ENCODE measurements around the gene SAP130. TPM values are rescaled to one million over a fixed set of nuclear protein-coding genes. Genes with fewer than 3 reads are reported as not detected.

SAP130 gene
- total RNA-seq, 2 experiments from 2014 or later: 28.2 to 35.8 TPM

- Mint-ChIP-seq H3K4me3 (no peak overlapping the region), H3K27me3 (no peaks in the 10 kb centered on the region), H3K27ac (no peak overlapping the region), H3K9me3 (ENCODE audit: low read depth) (no peaks in the 10 kb centered on the region), H3K4me1 (peaks cover 13% of the 10 kb centered on the region), H3K36me3 (ENCODE audit: low read depth) (peaks cover 11% of the 10 kb centered on the region)
- CTCF ChIA-PET: interaction anchor here (0.8 kb wide), 1 partner anchor 286 kb away, joined by 3 read pairs; no protein-coding TSS in a partner anchor
- POLR2A ChIA-PET: interaction anchor here (0.6 to 0.7 kb wide), 3 partner anchors 40 to 224 kb away, joined by 3 to 8 read pairs (median 6); no protein-coding TSS in a partner anchor
- DNase-seq: no peak
- ATAC-seq: no peak
- intact Hi-C loops (cut with DNase I, micrococcal nuclease): loop anchor here (5.0 to 10.0 kb wide), 6 partner anchors 143 to 1850 kb away; partner anchors contain the start of gene GYPC (in 1 of the 2)
Observed at GRCh38 chr2:128024816-128025215, 3.0 kb downstream of the SAP130 start.

DNA sequence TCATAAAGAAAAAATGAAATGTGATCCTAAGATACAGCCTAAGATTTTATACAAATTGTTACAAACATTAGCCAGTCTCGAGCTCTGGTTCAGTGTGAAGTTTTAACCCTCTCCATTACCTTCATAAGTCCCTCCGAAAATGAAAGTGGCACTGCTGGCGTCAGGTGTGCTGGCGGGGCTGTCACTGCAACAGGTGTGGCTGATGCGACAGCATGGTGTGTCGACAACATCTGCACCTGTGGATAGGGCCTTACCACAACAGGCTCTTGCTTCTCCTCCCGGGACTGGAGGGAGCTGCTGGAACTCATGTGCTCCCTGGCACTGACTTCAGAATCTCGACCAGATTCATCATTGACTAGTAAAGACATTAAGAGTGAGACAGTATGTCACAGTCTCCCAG lies 10.3 kb downstream of the SAP130 start:
- DNase-seq: no peak
- Mint-ChIP-seq H3K4me1 (no peaks in the 10 kb centered on the region), H3K4me3 (no peak overlapping the region), H3K36me3 (ENCODE audit: low read depth) (peaks cover 36% of the 10 kb centered on the region), H3K9me3 (ENCODE audit: low read depth) (no peaks in the 10 kb centered on the region), H3K27me3 (no peaks in the 10 kb centered on the region), H3K27ac (no peak overlapping the region)
- ChIA-PET POLR2A (interaction anchor here (0.5 kb wide), 1 partner anchor 217 kb away, joined by 3 read pairs; no protein-coding TSS in a partner anchor), CTCF (no interaction called here)
- intact Hi-C loops (cut with DNase I, micrococcal nuclease): no loop called here
- no peak for ATAC-seq

DNA sequence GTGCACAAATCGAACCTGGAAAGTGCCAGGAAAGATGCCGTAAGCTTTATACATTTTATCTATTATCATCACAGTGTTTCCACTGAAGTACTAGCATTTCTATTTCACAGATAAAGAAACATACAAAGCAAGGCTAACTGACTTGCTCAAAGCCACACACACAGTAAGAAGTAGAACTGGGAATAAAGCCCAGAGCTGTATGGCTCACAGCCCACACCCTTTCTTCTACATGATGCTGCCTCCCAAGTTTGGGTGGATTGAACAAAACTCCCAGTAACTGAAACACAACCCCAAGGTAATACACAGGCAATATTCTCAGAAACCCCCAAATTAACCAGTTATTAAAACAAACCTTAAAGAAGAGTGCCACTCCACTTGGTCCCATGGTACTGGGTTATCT lies 11.2 kb downstream of the SAP130 start:
- Mint-ChIP-seq H3K9me3 (ENCODE audit: low read depth) (no peaks in the 10 kb centered on the region), H3K4me3 (no peak overlapping the region), H3K36me3 (ENCODE audit: low read depth) (peaks cover 32% of the 10 kb centered on the region), H3K27ac (no peak overlapping the region), H3K27me3 (no peaks in the 10 kb centered on the region), H3K4me1 (no peaks in the 10 kb centered on the region)
- ChIA-PET CTCF (no interaction called here), POLR2A (no interaction called here)
- DNase-seq (no peak), ATAC-seq (no peak)
- intact Hi-C loops (cut with DNase I, micrococcal nuclease): no loop called here

DNA sequence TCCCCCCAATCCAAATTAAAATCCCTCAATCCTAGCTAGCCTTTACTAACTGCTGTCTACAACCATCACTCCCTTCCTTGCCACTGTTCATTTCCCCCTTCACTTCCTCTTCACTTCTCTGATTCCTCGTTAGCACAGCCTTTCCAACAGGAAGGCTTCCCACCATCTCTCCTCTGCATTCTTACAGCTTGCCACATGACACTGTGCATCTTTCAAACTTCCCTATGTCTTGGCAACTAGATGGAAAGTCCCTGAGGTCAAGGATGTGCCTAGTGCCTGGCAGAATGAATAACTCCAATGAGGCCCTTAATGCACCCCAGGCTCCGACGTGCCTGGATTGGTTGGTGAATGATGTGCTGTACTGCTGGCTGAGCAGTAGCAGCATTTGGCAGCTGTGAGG lies 15.2 kb downstream of the SAP130 start:
- Mint-ChIP-seq H3K9me3 (ENCODE audit: low read depth) (no peaks in the 10 kb centered on the region), H3K4me3 (no peak overlapping the region), H3K36me3 (ENCODE audit: low read depth) (peaks cover 59% of the 10 kb centered on the region), H3K27me3 (no peaks in the 10 kb centered on the region), H3K27ac (no peak overlapping the region), H3K4me1 (no peaks in the 10 kb centered on the region)
- ChIA-PET POLR2A (no interaction called here), CTCF (no interaction called here)
- intact Hi-C loops (cut with DNase I, micrococcal nuclease): no loop called here
- no peak for DNase-seq
- no peak for ATAC-seq

DNA sequence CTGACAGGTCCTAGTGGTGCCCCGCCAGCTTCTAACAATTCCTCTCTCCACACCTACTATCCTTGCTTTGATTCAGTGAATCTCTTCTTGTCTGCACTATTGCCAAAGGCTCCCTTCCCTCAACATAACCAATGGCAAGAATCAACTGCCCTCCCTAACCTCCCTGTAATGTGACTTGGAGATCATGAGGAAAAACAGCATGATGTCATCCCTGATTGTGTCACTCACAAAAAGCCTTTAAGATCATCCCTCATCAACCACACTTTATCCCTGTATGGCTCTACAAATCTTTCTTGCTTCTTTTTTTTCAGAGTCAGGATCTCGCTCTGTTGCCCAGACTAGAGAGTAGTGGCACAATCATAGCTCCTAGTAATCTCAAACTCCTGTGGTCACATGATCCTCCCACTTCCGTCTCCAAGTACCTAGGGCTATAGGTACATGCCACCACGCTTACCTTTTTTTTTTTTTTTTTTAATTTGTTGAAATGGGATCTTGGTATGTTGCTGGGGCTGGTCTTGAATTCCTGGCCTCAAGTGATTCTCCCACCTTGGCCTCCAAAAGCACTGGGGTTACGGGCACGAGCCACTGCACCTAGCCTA lies 19.7 kb downstream of the SAP130 start:
- Mint-ChIP-seq H3K27ac (peak overlapping the region; percentile 4), H3K9me3 (ENCODE audit: low read depth) (no peaks in the 10 kb centered on the region), H3K4me3 (no peak overlapping the region), H3K4me1 (peaks cover 3% of the 10 kb centered on the region), H3K36me3 (ENCODE audit: low read depth) (peaks cover 53% of the 10 kb centered on the region), H3K27me3 (no peaks in the 10 kb centered on the region)
- POLR2A ChIA-PET: interaction anchor here (0.6 kb wide), 1 partner anchor 110 kb away, joined by 10 read pairs; no protein-coding TSS in a partner anchor
- no peak for DNase-seq
- intact Hi-C loops (cut with DNase I, micrococcal nuclease): no loop called here
- ATAC-seq: no peak
- CTCF ChIA-PET: interaction anchor here (0.7 kb wide), 1 partner anchor 359 kb away, joined by 5 read pairs; no protein-coding TSS in a partner anchor

DNA sequence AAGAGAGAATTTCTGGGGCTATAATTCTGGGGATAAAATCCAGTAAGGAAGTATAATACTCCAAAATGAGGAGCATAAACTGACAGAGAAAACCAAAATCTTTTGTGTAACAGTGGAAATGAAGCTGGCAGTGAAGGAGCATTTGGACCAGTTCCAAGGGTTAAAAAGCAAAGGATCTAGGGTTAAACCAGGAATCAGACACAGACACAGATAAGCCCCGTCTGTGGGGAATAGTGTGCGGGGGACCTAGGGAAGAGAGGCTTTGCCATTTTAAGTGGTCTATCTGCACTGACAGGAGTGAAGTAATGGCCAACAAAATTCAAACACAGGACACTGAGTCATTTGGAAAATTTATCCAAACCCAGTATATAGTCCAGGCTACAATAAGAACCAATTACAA lies 23.4 kb downstream of the SAP130 start:
- H3K27ac Mint-ChIP-seq: no peak overlapping the region
- H3K9me3 Mint-ChIP-seq (ENCODE audit: low read depth): no peaks in the 10 kb centered on the region
- no peak overlapping the region for H3K4me3 Mint-ChIP-seq
- ChIA-PET CTCF (no interaction called here), POLR2A (no interaction called here)
- H3K4me1 Mint-ChIP-seq: peaks cover 3% of the 10 kb centered on the region
- DNase-seq (no peak), ATAC-seq (no peak)
- intact Hi-C loops (cut with DNase I, micrococcal nuclease): no loop called here
- H3K36me3 Mint-ChIP-seq (ENCODE audit: low read depth): peaks cover 46% of the 10 kb centered on the region
- no peaks in the 10 kb centered on the region for H3K27me3 Mint-ChIP-seq

DNA sequence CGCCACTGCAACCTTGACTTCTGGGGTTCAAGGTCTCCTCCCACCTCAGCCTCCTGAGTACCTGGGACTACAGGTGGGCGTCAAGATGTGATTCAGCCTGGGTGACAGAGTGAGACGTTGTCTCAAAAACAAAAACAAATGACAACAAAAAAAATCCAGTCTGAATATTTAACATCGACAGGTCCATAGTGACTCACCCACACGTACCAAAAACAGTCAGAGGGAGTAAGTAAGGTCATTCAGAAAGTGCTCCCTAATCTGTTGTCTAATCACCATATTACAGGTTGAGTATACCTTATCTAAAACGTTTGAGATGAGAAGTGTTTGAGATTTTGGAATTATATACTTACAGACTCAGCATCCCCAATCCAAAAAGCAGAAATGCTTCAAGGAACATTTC lies 24.4 kb downstream of the SAP130 start:
- H3K9me3 Mint-ChIP-seq (ENCODE audit: low read depth): no peaks in the 10 kb centered on the region
- H3K36me3 Mint-ChIP-seq (ENCODE audit: low read depth): peaks cover 45% of the 10 kb centered on the region
- ATAC-seq: peak; percentile 79
- H3K27me3 Mint-ChIP-seq: no peaks in the 10 kb centered on the region
- no peak overlapping the region for H3K4me3 Mint-ChIP-seq
- peak; percentile 28 for DNase-seq
- ChIA-PET POLR2A (no interaction called here), CTCF (no interaction called here)
- H3K4me1 Mint-ChIP-seq: peaks cover 3% of the 10 kb centered on the region
- H3K27ac Mint-ChIP-seq: no peak overlapping the region
- intact Hi-C loops (cut with DNase I, micrococcal nuclease): no loop called here

GRCh38 chr2:127996160-127996559 lies 31.7 kb downstream of the SAP130 start:
- Mint-ChIP-seq H3K27ac (no peak overlapping the region), H3K27me3 (no peaks in the 10 kb centered on the region), H3K36me3 (ENCODE audit: low read depth) (peaks cover 40% of the 10 kb centered on the region), H3K4me1 (no peaks in the 10 kb centered on the region), H3K4me3 (no peak overlapping the region), H3K9me3 (ENCODE audit: low read depth) (no peaks in the 10 kb centered on the region)
- intact Hi-C loops (cut with DNase I, micrococcal nuclease): no loop called here
- ChIA-PET POLR2A (no interaction called here), CTCF (no interaction called here)
- ATAC-seq (no peak), DNase-seq (no peak)

DNA sequence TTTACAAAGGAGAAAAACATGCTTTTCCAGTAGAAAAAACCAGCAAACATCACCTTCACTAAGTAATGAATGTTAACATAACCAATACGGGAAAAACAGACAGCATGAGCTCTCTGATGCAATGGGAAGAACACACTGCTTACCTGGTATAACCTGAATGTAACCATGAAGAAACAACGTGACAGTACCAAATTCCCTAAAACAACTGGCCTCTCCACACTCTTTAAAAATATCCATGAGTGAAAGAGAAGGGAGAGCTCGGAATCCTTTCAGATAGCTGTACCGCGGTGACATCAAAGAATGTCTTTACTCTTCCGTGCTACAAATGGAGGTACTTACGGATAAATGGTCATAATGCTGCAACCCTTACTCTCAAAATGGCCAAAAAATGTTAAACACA lies 32.1 kb downstream of the SAP130 start:
- ChIA-PET CTCF (no interaction called here), POLR2A (no interaction called here)
- H3K27me3 Mint-ChIP-seq: no peaks in the 10 kb centered on the region
- DNase-seq: no peak
- peaks cover 40% of the 10 kb centered on the region for H3K36me3 Mint-ChIP-seq (ENCODE audit: low read depth)
- no peak overlapping the region for H3K27ac Mint-ChIP-seq
- intact Hi-C loops (cut with DNase I, micrococcal nuclease): no loop called here
- no peaks in the 10 kb centered on the region for H3K9me3 Mint-ChIP-seq (ENCODE audit: low read depth)
- H3K4me3 Mint-ChIP-seq: no peak overlapping the region
- no peaks in the 10 kb centered on the region for H3K4me1 Mint-ChIP-seq
- no peak for ATAC-seq

- ATAC-seq (no peak), DNase-seq (no peak)
- intact Hi-C loops (cut with DNase I, micrococcal nuclease): no loop called here
- ChIA-PET CTCF (no interaction called here), POLR2A (no interaction called here)
- Mint-ChIP-seq H3K36me3 (ENCODE audit: low read depth) (peaks cover 31% of the 10 kb centered on the region), H3K27me3 (no peaks in the 10 kb centered on the region), H3K27ac (no peak overlapping the region), H3K9me3 (ENCODE audit: low read depth) (no peaks in the 10 kb centered on the region), H3K4me1 (no peaks in the 10 kb centered on the region), H3K4me3 (no peak overlapping the region)
Observed at GRCh38 chr2:127993659-127994058, 34.2 kb downstream of the SAP130 start.

DNA sequence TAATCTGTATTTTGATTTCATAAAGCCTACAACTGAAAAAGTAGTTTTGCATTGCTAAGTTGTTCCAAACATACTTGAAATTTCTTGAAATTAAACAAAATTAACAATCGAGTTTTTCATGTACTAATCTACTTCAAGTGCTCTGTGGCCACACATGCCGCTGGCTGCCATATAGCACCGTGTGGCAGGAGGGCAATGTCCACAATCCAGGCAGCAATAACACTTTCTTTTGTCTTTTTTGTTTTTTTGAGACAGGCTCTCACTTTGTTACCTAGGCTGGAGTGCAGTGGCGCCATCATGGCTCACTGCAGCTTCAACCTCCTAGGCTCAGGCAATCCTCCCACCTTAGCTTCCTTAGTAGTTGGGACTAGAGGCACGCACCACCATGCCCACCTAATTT lies 36.1 kb downstream of the SAP130 start:
- DNase-seq (no peak), ATAC-seq (no peak)
- intact Hi-C loops (cut with DNase I, micrococcal nuclease): no loop called here
- no peaks in the 10 kb centered on the region for H3K4me1 Mint-ChIP-seq
- no peaks in the 10 kb centered on the region for H3K27me3 Mint-ChIP-seq
- ChIA-PET CTCF (interaction anchor here (0.9 kb wide), 1 partner anchor 75 kb away, joined by 3 read pairs; no protein-coding TSS in a partner anchor), POLR2A (no interaction called here)
- H3K4me3 Mint-ChIP-seq: no peak overlapping the region
- no peaks in the 10 kb centered on the region for H3K9me3 Mint-ChIP-seq (ENCODE audit: low read depth)
- peaks cover 31% of the 10 kb centered on the region for H3K36me3 Mint-ChIP-seq (ENCODE audit: low read depth)
- H3K27ac Mint-ChIP-seq: no peak overlapping the region

- intact Hi-C loops (cut with DNase I, micrococcal nuclease): no loop called here
- POLR2A ChIA-PET: no interaction called here
- Mint-ChIP-seq H3K4me3 (no peak overlapping the region), H3K9me3 (ENCODE audit: low read depth) (no peaks in the 10 kb centered on the region), H3K27ac (no peak overlapping the region), H3K27me3 (no peaks in the 10 kb centered on the region), H3K4me1 (peaks cover 8% of the 10 kb centered on the region), H3K36me3 (ENCODE audit: low read depth) (peaks cover 45% of the 10 kb centered on the region)
- DNase-seq: no peak
- CTCF ChIA-PET: no interaction called here
- ATAC-seq: peak; percentile 26
Observed at GRCh38 chr2:127986548-127987079, 41.2 kb downstream of the SAP130 start.
